ENCODE measurements around the gene CLCN6. TPM values are rescaled to one million over a fixed set of nuclear protein-coding genes. Genes with fewer than 3 reads are reported as not detected.
A peak's percentile ranks its signal among the peaks of the same experiment; 100 is the strongest.

The CLCN6 gene
- total RNA-seq, 5 donors from 2014 or later (not counting 1 experiment from before 2014, with no cell fraction given), result 17.3 to 23.0 (median 21.3) TPM

- POLR2A ChIA-PET, result no interaction called here
- CTCF ChIA-PET, result no interaction called here
- no peak for ATAC-seq (replicated peaks in 1 of 4)
Measured at GRCh38 chr1:11778844-11779623, 27.0 kb upstream of the CLCN6 start.

GRCh38 chr1:11779715-11780379 lies 26.1 kb upstream of the CLCN6 start:
- Histone ChIP-seq H3K4me1 (ENCODE audit: control insufficient read depth in 1 of 2, extremely low read depth in 1 of 2, insufficient read depth in 2 of 2, low read length in 2 of 2) (peaks cover 0 to 6% of the 10 kb centered on the region in 2 experiments), H3K9me3 (no peaks in the 10 kb centered on the region), H3K27ac (ENCODE audit: low read length) (no peak overlapping the region), H3K4me3 (ENCODE audit: control insufficient read depth in 1 of 2, extremely low read depth in 1 of 2, low read length in 1 of 2) (no peak overlapping the region), H3K27me3 (replicated peaks in 1 of 2; ENCODE audit: control insufficient read depth in 2 of 2, extremely low read depth in 1 of 2, insufficient read depth in 2 of 2, low read length in 1 of 2) (no peaks in the 10 kb centered on the region), H3K36me3 (ENCODE audit: control insufficient read depth in 2 of 2, extremely low read depth in 1 of 2, insufficient read depth in 1 of 2, low read length in 1 of 2) (no peaks in the 10 kb centered on the region)
- Mint-ChIP-seq H3K27ac (no peak overlapping the region), H3K36me3 (no peaks in the 10 kb centered on the region), H3K27me3 (no peaks in the 10 kb centered on the region), H3K4me3 (no peak overlapping the region), H3K9me3 (no peaks in the 10 kb centered on the region), H3K4me1 (peaks cover 0 to 5% (median 0%) of the 10 kb centered on the region in 3 donors)
- ChIA-PET POLR2A (no interaction called here), CTCF (no interaction called here)
- no peak for ATAC-seq (replicated peaks in 1 of 4)
- 75% methylated on average over 11 of the region's 13 CpGs for WGBS (ENCODE audit: insufficient coverage)
- no peak for DNase-seq

More at GRCh38 chr1:11778844-11779623, 27.0 kb upstream of the CLCN6 start:
- Mint-ChIP-seq H3K9me3 (no peaks in the 10 kb centered on the region), H3K27ac (no peak overlapping the region), H3K27me3 (peaks cover 0 to 4% of the 10 kb centered on the region in 2 donors), H3K4me1 (peaks cover 0 to 4% (median 0%) of the 10 kb centered on the region in 3 donors), H3K4me3 (no peak overlapping the region), H3K36me3 (no peaks in the 10 kb centered on the region)
- Histone ChIP-seq H3K9me3 (no peaks in the 10 kb centered on the region), H3K36me3 (ENCODE audit: control insufficient read depth in 2 of 2, extremely low read depth in 1 of 2, insufficient read depth in 1 of 2, low read length in 1 of 2) (no peaks in the 10 kb centered on the region), H3K27me3 (replicated peaks in 1 of 2; ENCODE audit: control insufficient read depth in 2 of 2, extremely low read depth in 1 of 2, insufficient read depth in 2 of 2, low read length in 1 of 2) (peaks cover 0 to 6% of the 10 kb centered on the region in 2 experiments), H3K27ac (ENCODE audit: low read length) (no peak overlapping the region), H3K4me1 (ENCODE audit: control insufficient read depth in 1 of 2, extremely low read depth in 1 of 2, insufficient read depth in 2 of 2, low read length in 2 of 2) (no peaks in the 10 kb centered on the region), H3K4me3 (ENCODE audit: control insufficient read depth in 1 of 2, extremely low read depth in 1 of 2, low read length in 1 of 2) (no peak overlapping the region)
- no peak for DNase-seq
- WGBS (ENCODE audit: insufficient coverage), result 74% methylated on average over 5 of the region's 15 CpGs

- POLR2A ChIA-PET, result no interaction called here
- DNase-seq (no peak), ATAC-seq (replicated peaks in 1 of 4) (no peak)
- Histone ChIP-seq H3K4me3 (ENCODE audit: control insufficient read depth in 1 of 2, extremely low read depth in 1 of 2, low read length in 1 of 2) (no peak overlapping the region), H3K36me3 (ENCODE audit: control insufficient read depth in 2 of 2, extremely low read depth in 1 of 2, insufficient read depth in 1 of 2, low read length in 1 of 2) (no peaks in the 10 kb centered on the region), H3K27ac (ENCODE audit: low read length) (no peak overlapping the region), H3K9me3 (no peaks in the 10 kb centered on the region), H3K27me3 (replicated peaks in 1 of 2; ENCODE audit: control insufficient read depth in 2 of 2, extremely low read depth in 1 of 2, insufficient read depth in 2 of 2, low read length in 1 of 2) (no peaks in the 10 kb centered on the region), H3K4me1 (ENCODE audit: control insufficient read depth in 1 of 2, extremely low read depth in 1 of 2, insufficient read depth in 2 of 2, low read length in 2 of 2) (peaks cover 0 to 13% of the 10 kb centered on the region in 2 experiments)
- H3K4me3 Mint-ChIP-seq, result no peak overlapping the region
- no peaks in the 10 kb centered on the region for H3K27me3 Mint-ChIP-seq
- no peaks in the 10 kb centered on the region for H3K36me3 Mint-ChIP-seq
- WGBS (ENCODE audit: insufficient coverage), result 84% methylated on average over 3 of the region's 10 CpGs
- H3K9me3 Mint-ChIP-seq, result no peaks in the 10 kb centered on the region
- no peak overlapping the region for H3K27ac Mint-ChIP-seq
- CTCF ChIA-PET, result interaction anchor here in 1 of 2 donors (0.8 kb wide), 1 partner anchor 60 kb away, joined by 3 read pairs; no protein-coding TSS in a partner anchor
- H3K4me1 Mint-ChIP-seq, result peaks cover 0 to 9% (median 6%) of the 10 kb centered on the region in 3 donors
Measured at GRCh38 chr1:11780380-11781147, 25.4 kb upstream of the CLCN6 start.

- Mint-ChIP-seq H3K4me1 (peaks cover 0 to 9% (median 7%) of the 10 kb centered on the region in 3 donors), H3K27ac (no peak overlapping the region), H3K9me3 (no peaks in the 10 kb centered on the region), H3K27me3 (no peaks in the 10 kb centered on the region), H3K4me3 (no peak overlapping the region), H3K36me3 (no peaks in the 10 kb centered on the region)
- no peak overlapping the region for H3K27ac ChIP-seq (ENCODE audit: low read length)
- H3K4me1 ChIP-seq (ENCODE audit: control insufficient read depth in 1 of 2, extremely low read depth in 1 of 2, insufficient read depth in 2 of 2, low read length in 2 of 2), result peaks cover 0 to 13% of the 10 kb centered on the region in 2 experiments
- CTCF ChIA-PET, result interaction anchor here in 1 of 2 donors (0.8 kb wide), 1 partner anchor 61 kb away, joined by 3 read pairs; no protein-coding TSS in a partner anchor
- ATAC-seq (replicated peaks in 1 of 4) (no peak), DNase-seq (no peak)
- H3K27me3 ChIP-seq (replicated peaks in 1 of 2; ENCODE audit: control insufficient read depth in 2 of 2, extremely low read depth in 1 of 2, insufficient read depth in 2 of 2, low read length in 1 of 2), result no peaks in the 10 kb centered on the region
- H3K36me3 ChIP-seq (ENCODE audit: control insufficient read depth in 2 of 2, extremely low read depth in 1 of 2, insufficient read depth in 1 of 2, low read length in 1 of 2), result no peaks in the 10 kb centered on the region
- H3K9me3 ChIP-seq, result no peaks in the 10 kb centered on the region
- WGBS (ENCODE audit: insufficient coverage), result 93% methylated on average over 11 of the region's 12 CpGs
- POLR2A ChIA-PET, result no interaction called here
- no peak overlapping the region for H3K4me3 ChIP-seq (ENCODE audit: control insufficient read depth in 1 of 2, extremely low read depth in 1 of 2, low read length in 1 of 2)
Measured at GRCh38 chr1:11781297-11781696, 24.7 kb upstream of the CLCN6 start.

- POLR2A ChIA-PET, result no interaction called here
- H3K4me1 ChIP-seq (ENCODE audit: control insufficient read depth in 1 of 2, extremely low read depth in 1 of 2, insufficient read depth in 2 of 2, low read length in 2 of 2), result peaks cover 0 to 13% of the 10 kb centered on the region in 2 experiments
- Mint-ChIP-seq H3K4me3 (no peak overlapping the region), H3K4me1 (peaks cover 0 to 9% (median 9%) of the 10 kb centered on the region in 3 donors), H3K27me3 (no peaks in the 10 kb centered on the region), H3K36me3 (no peaks in the 10 kb centered on the region), H3K9me3 (no peaks in the 10 kb centered on the region), H3K27ac (no peak overlapping the region)
- CTCF ChIA-PET, result interaction anchor here in 1 of 2 donors (0.7 kb wide), 1 partner anchor 353 kb away, joined by 4 read pairs; no protein-coding TSS in a partner anchor
- H3K27ac ChIP-seq (ENCODE audit: low read length), result no peak overlapping the region
- H3K36me3 ChIP-seq (ENCODE audit: control insufficient read depth in 2 of 2, extremely low read depth in 1 of 2, insufficient read depth in 1 of 2, low read length in 1 of 2), result no peaks in the 10 kb centered on the region
- no peak overlapping the region for H3K4me3 ChIP-seq (ENCODE audit: control insufficient read depth in 1 of 2, extremely low read depth in 1 of 2, low read length in 1 of 2)
- H3K9me3 ChIP-seq, result no peaks in the 10 kb centered on the region
- ATAC-seq (replicated peaks in 1 of 4) (no peak), DNase-seq (no peak)
- no peaks in the 10 kb centered on the region for H3K27me3 ChIP-seq (replicated peaks in 1 of 2; ENCODE audit: control insufficient read depth in 2 of 2, extremely low read depth in 1 of 2, insufficient read depth in 2 of 2, low read length in 1 of 2)
- 86% methylated on average over 2 of the region's 6 CpGs for WGBS (ENCODE audit: insufficient coverage)
Measured at GRCh38 chr1:11782127-11782708, 23.8 kb upstream of the CLCN6 start.

- H3K27me3 ChIP-seq (replicated peaks in 1 of 2; ENCODE audit: control insufficient read depth in 2 of 2, extremely low read depth in 1 of 2, insufficient read depth in 2 of 2, low read length in 1 of 2), result no peaks in the 10 kb centered on the region
- no peaks in the 10 kb centered on the region for H3K9me3 ChIP-seq
- DNase-seq, result no peak
- POLR2A ChIA-PET, result interaction anchor here in 1 of 2 donors (0.6 kb wide), 1 partner anchor 1602 kb away, joined by 10 read pairs; no protein-coding TSS in a partner anchor
- H3K27me3 Mint-ChIP-seq, result no peaks in the 10 kb centered on the region
- no peak overlapping the region for H3K4me3 ChIP-seq (ENCODE audit: control insufficient read depth in 1 of 2, extremely low read depth in 1 of 2, low read length in 1 of 2)
- H3K36me3 Mint-ChIP-seq, result no peaks in the 10 kb centered on the region
- no peaks in the 10 kb centered on the region for H3K9me3 Mint-ChIP-seq
- CTCF ChIA-PET, result no interaction called here
- H3K27ac Mint-ChIP-seq, result no peak overlapping the region
- WGBS (ENCODE audit: insufficient coverage), result 85% methylated on average over 4 of the region's 6 CpGs
- peak overlapping the region in 1 of 3 donors; percentile 42 for H3K4me3 Mint-ChIP-seq
- no peaks in the 10 kb centered on the region for H3K36me3 ChIP-seq (ENCODE audit: control insufficient read depth in 2 of 2, extremely low read depth in 1 of 2, insufficient read depth in 1 of 2, low read length in 1 of 2)
- H3K27ac ChIP-seq (ENCODE audit: low read length), result no peak overlapping the region
- peaks cover 0 to 13% of the 10 kb centered on the region in 2 experiments for H3K4me1 ChIP-seq (ENCODE audit: control insufficient read depth in 1 of 2, extremely low read depth in 1 of 2, insufficient read depth in 2 of 2, low read length in 2 of 2)
- peaks cover 0 to 9% (median 9%) of the 10 kb centered on the region in 3 donors for H3K4me1 Mint-ChIP-seq
- no peak for ATAC-seq (replicated peaks in 1 of 4)
Measured at GRCh38 chr1:11783556-11783955, 22.4 kb upstream of the CLCN6 start.
